GM21528 (cell line): ENCODE measurements around the gene CANT1.
"Not testable (repeated sequence)": the region's sequence is repeated elsewhere in the genome, so short reads cannot be mapped to it uniquely, and the experiment has no call there.

Source experiments
- ATAC-seq: cut with Tn5 transposase; IDR thresholded peaks from one replicate; pipeline ENCODE4 v1.9.1; 2021; ENCODE audit warnings: mild to moderate bottlenecking, moderate library complexity; ENCODE audit not compliant: unreplicated experiment, low FRiP score

Gene CANT1

GRCh38 chr17:78966123-78966813 lies 43.3 kb downstream of the CANT1 start:
- no peak for ATAC-seq

GRCh38 chr17:78965491-78965924 lies 44.1 kb downstream of the CANT1 start:
- no peak for ATAC-seq

GRCh38 chr17:78963378-78963777 lies 46.2 kb downstream of the CANT1 start:
- ATAC-seq, result no peak

DNA sequence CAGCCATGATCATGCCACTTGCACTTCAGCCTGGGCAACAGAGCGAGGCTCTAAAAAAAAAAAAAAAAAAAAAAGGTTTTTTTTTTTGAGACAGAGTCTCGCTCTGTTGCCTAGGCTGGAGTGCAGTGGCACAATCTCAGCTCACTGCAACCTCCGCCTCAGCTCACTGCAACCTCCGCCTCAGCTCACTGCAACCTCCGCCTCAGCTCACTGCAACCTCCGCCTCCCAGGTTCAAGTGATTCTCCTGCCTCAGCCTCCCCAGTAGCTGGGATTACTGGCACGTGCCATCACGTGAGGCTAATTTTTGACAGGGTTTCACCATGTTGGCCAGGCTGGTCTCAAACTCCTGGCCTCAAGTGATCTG lies 46.6 kb downstream of the CANT1 start:
- not testable (repeated sequence) for ATAC-seq

- ATAC-seq, result no peak
These were observed 47.1 kb downstream of the CANT1 start for GRCh38 chr17:78962345-78962983.

GRCh38 chr17:78961571-78961970 lies 48.0 kb downstream of the CANT1 start:
- no peak for ATAC-seq

DNA sequence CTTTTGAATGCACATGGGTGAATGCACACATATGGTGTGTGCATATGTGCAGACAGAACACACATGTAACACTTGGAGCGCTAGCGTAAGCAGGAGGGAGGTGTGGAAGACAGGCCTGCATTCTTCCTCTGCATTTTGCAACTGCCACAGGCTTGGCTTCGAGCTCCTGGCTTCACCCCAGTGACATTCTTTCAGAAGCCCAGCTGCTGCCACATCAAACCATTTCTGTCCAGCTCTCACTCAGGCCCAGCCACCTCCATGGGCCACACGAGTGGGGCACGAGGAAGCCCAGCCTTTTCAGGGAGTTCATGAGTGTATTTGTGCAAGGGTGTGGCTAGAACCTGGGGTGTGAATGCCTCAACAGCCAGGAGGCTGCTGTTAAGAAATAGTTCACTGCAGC lies 48.6 kb downstream of the CANT1 start:
- ATAC-seq, result no peak

DNA sequence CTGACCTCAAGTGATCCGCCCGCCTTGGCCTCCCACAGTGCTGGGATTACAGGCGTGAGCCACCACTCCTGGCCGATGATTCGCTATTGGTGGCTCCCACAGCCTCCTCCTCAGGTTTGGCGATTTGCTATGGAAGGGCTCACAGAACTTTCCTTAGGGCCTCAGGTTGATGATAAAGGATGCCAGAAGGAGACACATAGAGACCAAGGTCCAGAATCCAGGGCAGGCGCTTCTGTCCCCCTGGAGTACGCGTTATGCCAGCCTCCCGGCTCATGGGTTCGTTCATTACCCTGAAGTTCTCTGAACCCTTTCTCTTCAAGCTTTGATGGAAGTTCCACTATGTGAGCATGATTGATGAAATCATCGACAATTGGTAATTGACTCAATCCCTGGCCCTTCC lies 49.8 kb downstream of the CANT1 start:
- no peak for ATAC-seq

GRCh38 chr17:78958641-78959127 lies 50.9 kb downstream of the CANT1 start:
- ATAC-seq, result no peak

- no peak for ATAC-seq
These were observed 52.4 kb downstream of the CANT1 start for GRCh38 chr17:78957128-78957527.

DNA sequence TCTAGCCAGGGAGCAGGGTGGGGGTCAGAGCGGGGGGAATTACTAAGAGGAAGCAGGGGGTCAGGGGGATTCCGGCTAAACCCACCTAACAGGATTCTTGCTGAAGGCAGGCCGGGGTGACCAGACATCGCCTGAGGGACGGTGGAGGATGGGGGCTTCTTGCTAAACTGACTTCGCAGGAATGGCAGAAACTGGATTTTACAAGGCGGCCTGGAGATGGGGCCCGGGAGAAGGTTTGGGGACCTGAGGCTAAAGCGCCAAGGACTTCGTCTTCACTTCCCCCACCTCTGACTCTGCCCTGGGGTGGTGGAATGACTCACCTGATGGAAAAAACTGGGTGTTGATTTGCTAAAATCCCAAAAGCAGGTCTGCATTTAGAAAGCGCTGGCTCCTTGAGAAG lies 53.3 kb downstream of the CANT1 start:
- ATAC-seq, result no peak

DNA sequence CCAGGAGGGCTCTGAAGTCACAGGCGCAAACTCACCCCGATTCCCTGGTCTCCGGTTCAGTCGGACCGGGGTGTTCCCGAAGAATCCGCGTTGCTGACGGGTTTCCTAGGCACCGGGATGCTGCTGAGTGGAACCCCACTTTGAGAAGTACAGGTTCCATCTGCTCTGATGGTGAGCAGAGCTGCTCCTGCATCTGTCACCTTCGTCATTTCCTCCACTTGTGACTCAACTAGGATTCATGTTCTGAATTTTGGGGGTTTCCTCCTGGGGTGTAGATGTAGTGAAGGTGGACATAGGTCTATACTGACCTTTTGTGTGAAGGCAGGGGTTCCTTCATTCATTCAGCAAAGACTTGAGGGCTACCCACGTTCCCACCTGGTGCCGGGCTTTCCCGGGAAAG lies 54.9 kb downstream of the CANT1 start:
- no peak for ATAC-seq

GRCh38 chr17:78953356-78954350 lies 55.9 kb downstream of the CANT1 start:
- ATAC-seq, result no peak

DNA sequence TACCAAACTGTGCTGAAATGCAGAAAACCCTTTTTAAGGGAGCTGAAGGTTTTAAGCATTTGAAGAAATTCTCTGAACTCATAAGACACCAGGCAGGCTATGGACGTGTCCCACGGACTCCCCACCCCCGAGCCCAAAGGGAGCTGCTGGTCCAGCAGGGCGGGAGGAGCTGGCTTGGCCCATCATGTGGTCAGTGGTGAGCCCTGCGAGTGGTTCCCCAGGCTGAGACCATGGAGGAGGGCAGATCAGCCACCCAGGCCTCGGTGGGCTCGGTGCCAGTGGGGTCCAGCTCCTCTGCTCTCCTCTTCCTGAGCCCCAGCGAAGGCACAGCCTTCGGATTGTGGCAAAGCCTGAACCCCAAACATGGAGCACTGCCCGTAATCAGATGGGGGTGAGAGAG lies 56.9 kb downstream of the CANT1 start:
- ATAC-seq, result no peak

DNA sequence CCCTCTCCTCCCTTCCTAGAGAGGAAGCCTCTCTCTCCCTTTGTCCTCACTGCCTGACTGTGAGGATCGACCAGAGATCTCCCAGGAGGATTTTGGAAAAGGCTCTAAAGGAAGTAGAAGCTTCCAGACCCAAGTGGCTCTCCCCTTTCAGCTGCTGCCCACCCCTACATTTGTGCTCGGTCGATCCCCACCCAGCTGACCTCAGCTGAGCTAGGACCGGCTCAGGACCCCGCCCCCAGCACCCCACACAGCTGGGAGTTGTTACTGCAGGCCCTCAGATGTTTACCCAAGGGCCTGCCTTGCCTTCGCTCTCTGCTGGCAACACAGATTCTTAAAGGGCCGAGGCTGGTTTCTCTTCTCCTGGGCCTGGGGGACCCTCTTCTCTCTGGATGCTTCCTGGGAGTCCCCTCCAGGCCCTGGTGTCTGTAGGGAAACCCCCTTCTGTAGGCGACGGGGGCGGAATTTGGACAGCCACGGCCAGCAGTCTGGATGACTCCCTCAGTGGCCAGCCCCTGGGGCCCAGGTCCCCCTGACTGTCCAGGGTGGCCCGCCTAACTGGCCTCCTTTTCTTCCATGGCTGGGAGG lies 57.5 kb downstream of the CANT1 start:
- no peak for ATAC-seq

DNA sequence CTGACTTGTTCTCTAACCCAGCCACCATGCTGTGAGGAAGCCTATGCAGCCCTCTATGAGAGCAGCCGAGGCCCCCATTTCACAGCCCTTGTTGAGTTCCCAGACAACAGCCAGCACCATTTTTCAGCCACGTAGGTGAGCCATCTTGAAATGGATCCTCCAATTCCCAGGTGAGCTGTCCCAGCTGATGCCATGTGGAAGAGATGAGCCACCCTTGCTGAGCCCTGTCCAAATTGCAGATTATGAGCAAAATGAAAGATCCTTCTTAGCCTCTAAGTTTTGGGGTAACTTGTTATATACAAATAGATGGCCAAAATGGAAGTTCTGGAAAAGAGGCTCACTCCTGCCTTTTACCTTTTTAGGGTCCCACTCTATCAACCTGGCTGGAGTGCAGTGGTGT lies 58.7 kb downstream of the CANT1 start:
- no peak for ATAC-seq

GRCh38 chr17:78947235-78948149 lies 62.1 kb downstream of the CANT1 start:
- no peak for ATAC-seq

DNA sequence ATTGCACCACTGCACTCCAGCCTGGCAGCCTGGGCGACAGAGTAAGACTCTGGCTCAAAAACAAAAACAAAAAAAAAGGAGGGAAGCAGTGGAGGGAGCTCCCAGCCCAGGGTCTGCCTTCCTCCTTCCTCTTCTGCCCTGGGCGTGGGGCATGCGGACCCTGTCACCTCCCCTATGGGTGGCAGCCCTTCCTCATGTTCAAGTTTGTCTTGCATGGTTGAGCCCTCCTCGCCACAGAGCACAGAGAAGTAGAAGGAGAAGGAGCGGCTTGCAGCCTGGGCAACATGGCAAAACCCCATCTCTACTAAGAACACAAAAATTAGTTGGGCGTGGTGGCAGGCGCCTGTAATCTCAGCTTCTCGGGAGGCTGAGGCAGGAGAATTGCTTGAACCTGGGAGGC lies 62.9 kb downstream of the CANT1 start:
- ATAC-seq, result no peak

GRCh38 chr17:78946131-78946530 lies 63.4 kb downstream of the CANT1 start:
- no peak for ATAC-seq

DNA sequence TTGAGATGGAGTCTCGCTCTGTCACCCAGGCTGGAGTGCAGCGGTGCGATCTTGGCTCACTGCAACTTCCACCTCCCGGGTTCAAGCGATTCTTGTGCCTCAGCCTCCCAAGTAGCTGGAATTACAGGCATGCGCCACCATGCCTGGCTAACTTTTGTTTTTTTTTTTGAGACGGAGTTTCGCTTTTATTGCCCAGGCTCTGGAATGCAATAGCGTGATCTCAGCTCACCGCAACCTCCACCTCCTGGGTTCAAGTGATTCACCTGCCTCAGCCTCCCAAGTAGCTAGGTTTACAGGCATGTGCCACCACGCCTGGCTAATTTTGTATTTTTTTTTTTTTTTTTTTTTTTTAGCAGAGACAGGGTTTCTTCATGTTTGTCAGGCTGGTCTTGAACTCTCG lies 64.1 kb downstream of the CANT1 start:
- ATAC-seq, result not testable (repeated sequence)
